ENCODE results near the gene MED16.
"Not testable (repeated sequence)": the region's sequence is repeated elsewhere in the genome, so short reads cannot be mapped to it uniquely, and the experiment has no call there.

The MED16 gene

GRCh38 chr19:850221-850978 lies 42.6 kb downstream of the MED16 start:
- DNase-seq = no peak

GRCh38 chr19:849195-849594 lies 43.8 kb downstream of the MED16 start:
- DNase-seq = not testable (repeated sequence)

GRCh38 chr19:848386-848921 lies 44.5 kb downstream of the MED16 start:
- no peak for DNase-seq

- DNase-seq = no peak
These were observed 47.1 kb downstream of the MED16 start for GRCh38 chr19:845707-846521.

GRCh38 chr19:844546-844971 lies 48.4 kb downstream of the MED16 start:
- peak; percentile 26 for DNase-seq

- no peak for DNase-seq
These were observed 49.0 kb downstream of the MED16 start for GRCh38 chr19:843836-844545.

- no peak for DNase-seq
These were observed 49.7 kb downstream of the MED16 start for GRCh38 chr19:843180-843835.

- DNase-seq = not testable (repeated sequence)
These were observed 50.2 kb downstream of the MED16 start for GRCh38 chr19:842802-843179.

GRCh38 chr19:840519-841206 lies 52.3 kb downstream of the MED16 start, which contains the start of gene PRTN3:
Gene PRTN3, plus strand, starts transcription at chr19:840999. Its CDS starts 10 bp downstream, at chr19:841009.
- DNase-seq = no peak

- no peak for DNase-seq
These were observed 57.7 kb downstream of the MED16 start for GRCh38 chr19:835210-835810.

GRCh38 chr19:834216-834615 lies 58.8 kb downstream of the MED16 start:
- no peak for DNase-seq

GRCh38 chr19:831407-832369 lies 61.3 kb downstream of the MED16 start:
- no peak for DNase-seq

- DNase-seq = no peak
These were observed 63.7 kb downstream of the MED16 start for GRCh38 chr19:829129-829758.

- no peak for DNase-seq
These were observed 65.2 kb downstream of the MED16 start, which contains the start of gene AZU1 for GRCh38 chr19:827710-828321. Gene AZU1, plus strand, starts transcription at chr19:827837. Its CDS starts 10 bp downstream, at chr19:827847.

- no peak for DNase-seq
These were observed 65.7 kb downstream of the MED16 start for GRCh38 chr19:827314-827709.

- no peak for DNase-seq
These were observed 66.9 kb downstream of the MED16 start for GRCh38 chr19:825897-826644.

- no peak for DNase-seq
These were observed 68.1 kb downstream of the MED16 start for GRCh38 chr19:824885-825284.

GRCh38 chr19:823565-824121 lies 69.3 kb downstream of the MED16 start:
- no peak for DNase-seq

Data from NCI-H2171 treated with DMSO at 0.1 percent for 48 hours (cell line).